GM18951 (cell line): ENCODE data around the gene RAB1B.

Source experiments
- POLR2A ChIP-seq: IDR thresholded peaks from 4 replicates; pipeline ENCODE4 v1.6.1; 2011; ENCODE audit warnings: mild to moderate bottlenecking; ENCODE audit not compliant: insufficient read length, insufficient read depth; ENCODE audit errors: extremely low read depth
- in situ Hi-C: fragments of 300-500 bp; cut with MboI; formaldehyde crosslinking; loops from one replicate; pipeline ENCODE4 v1.12.0; 2022; ENCODE audit warnings: low sequenced_read_pairs, mixed read lengths, inconsistent platforms; ENCODE audit not compliant: unreplicated experiment

RAB1B gene

GRCh38 chr11:66278363-66279091 lies 10.1 kb downstream of the RAB1B start:
- in situ Hi-C loops, result no loop called here
- no peak for TF ChIP-seq POLR2A

GRCh38 chr11:66279092-66279734 lies 10.8 kb downstream of the RAB1B start:
- TF ChIP-seq POLR2A, result no peak
- in situ Hi-C loops, result no loop called here

GRCh38 chr11:66280428-66280827 lies 12.0 kb downstream of the RAB1B start:
- in situ Hi-C loops, result no loop called here
- TF ChIP-seq POLR2A, result no peak

- in situ Hi-C loops, result no loop called here
- TF ChIP-seq POLR2A, result no peak
These were observed 12.6 kb downstream of the RAB1B start for GRCh38 chr11:66281001-66281400.

- no peak for TF ChIP-seq POLR2A
- in situ Hi-C loops, result no loop called here
These were observed 13.5 kb downstream of the RAB1B start for GRCh38 chr11:66281776-66282467.

- peak; percentile 30 for TF ChIP-seq POLR2A
- in situ Hi-C loops, result no loop called here
These were observed 14.3 kb downstream of the RAB1B start for GRCh38 chr11:66282468-66283455.

GRCh38 chr11:66283461-66284105 lies 15.1 kb downstream of the RAB1B start:
- in situ Hi-C loops, result no loop called here

GRCh38 chr11:66284526-66285078 lies 16.2 kb downstream of the RAB1B start:
- in situ Hi-C loops, result no loop called here
- TF ChIP-seq POLR2A, result no peak

More at GRCh38 chr11:66283461-66284105, 15.1 kb downstream of the RAB1B start:
- TF ChIP-seq POLR2A, result no peak

GRCh38 chr11:66285250-66285947 lies 17.0 kb downstream of the RAB1B start:
- no peak for TF ChIP-seq POLR2A
- in situ Hi-C loops, result no loop called here

- in situ Hi-C loops, result no loop called here
- no peak for TF ChIP-seq POLR2A
These were observed 18.3 kb downstream of the RAB1B start for GRCh38 chr11:66286699-66287098.

GRCh38 chr11:66287211-66287888 lies 18.9 kb downstream of the RAB1B start:
- in situ Hi-C loops, result no loop called here
- no peak for TF ChIP-seq POLR2A
